Measurements from ENCODE around the gene YBEY.
A peak's percentile ranks its signal among the peaks of the same experiment; 100 is the strongest.
"Not testable (repeated sequence)": the region's sequence is repeated elsewhere in the genome, so short reads cannot be mapped to it uniquely, and the experiment has no call there.

The YBEY gene

GRCh38 chr21:46304955-46305354 is 18.8 kb downstream of the YBEY start:
- no peak for DNase-seq

GRCh38 chr21:46307625-46308024 is 21.5 kb downstream of the YBEY start:
- DNase-seq, result no peak

- no peak for DNase-seq
Measured at GRCh38 chr21:46308431-46308830, 22.3 kb downstream of the YBEY start.

GRCh38 chr21:46310260-46310659 is 24.1 kb downstream of the YBEY start:
- DNase-seq, result not testable (repeated sequence)

GRCh38 chr21:46311568-46311967 is 25.4 kb downstream of the YBEY start:
- DNase-seq, result no peak

GRCh38 chr21:46312949-46313348 is 26.8 kb downstream of the YBEY start:
- no peak for DNase-seq

- DNase-seq, result no peak
Measured at GRCh38 chr21:46314441-46315020, 28.4 kb downstream of the YBEY start.

- DNase-seq, result no peak
Measured at GRCh38 chr21:46316708-46317324, 30.7 kb downstream of the YBEY start.

- no peak for DNase-seq
Measured at GRCh38 chr21:46317710-46318463, 31.7 kb downstream of the YBEY start.

GRCh38 chr21:46318464-46318845 is 32.3 kb downstream of the YBEY start:
- DNase-seq, result no peak

GRCh38 chr21:46319186-46319585 is 33.0 kb downstream of the YBEY start:
- DNase-seq, result no peak

GRCh38 chr21:46320331-46320801 is 34.2 kb downstream of the YBEY start:
- no peak for DNase-seq

- peak; percentile 32 for DNase-seq
Measured at GRCh38 chr21:46322351-46323226, 36.4 kb downstream of the YBEY start.

GRCh38 chr21:46323227-46323709 is 37.1 kb downstream of the YBEY start:
- DNase-seq, result peak; percentile 33

- DNase-seq, result peak; percentile 99
Measured at GRCh38 chr21:46323710-46324389, 37.7 kb downstream of the YBEY start, which contains the start of the genes C21orf58 and PCNT. C21orf58 (minus strand) TSS chr21:46323870; CDS start chr21:46322738, 1,132 bp downstream. PCNT (plus strand) TSS chr21:46324156; CDS start chr21:46324229, 73 bp downstream.

- peak; percentile 92 for DNase-seq
Measured at GRCh38 chr21:46324390-46325072, 38.4 kb downstream of the YBEY start.

- DNase-seq, result peak; percentile 59
Measured at GRCh38 chr21:46325073-46325912, 39.2 kb downstream of the YBEY start.

- DNase-seq, result no peak
Measured at GRCh38 chr21:46326110-46326703, 40.1 kb downstream of the YBEY start.

- DNase-seq, result no peak
Measured at GRCh38 chr21:46327711-46328110, 41.6 kb downstream of the YBEY start.

GRCh38 chr21:46328151-46328550 is 42.0 kb downstream of the YBEY start:
- DNase-seq, result no peak
